A549 (cell line): ENCODE data around the gene ZNF212. TPM values are rescaled to one million over a fixed set of nuclear protein-coding genes. Genes with fewer than 3 reads are reported as not detected.

Experiments used
- ATAC-seq, 2 experiments: fragments of 200-7000 bp in 1 of 2; fragments of >200 bp in 1 of 2; cut with Nextera tagmentation in 1 of 2; cut with Tn5 transposase in 1 of 2; 3 replicates each; pipeline versions ENCODE4 v1.8.0 to v1.9.1; 2018 to 2020; ENCODE audit warnings: mild to moderate bottlenecking in 1 of 2, moderate library complexity in 1 of 2
- CTCF ChIA-PET: fragments of 300-600 bp; sonication (Branson Sonifier 250); formaldehyde crosslinking; extraction: SDS; loops from one replicate; lab custom pipeline; 2021; ENCODE audit warnings: antibody characterized with exemption, inconsistent platforms; lab: Yijun Ruan, JAX
- POLR2A ChIA-PET: fragments of 350-600 bp; formaldehyde crosslinking; extraction: SDS; loops from one replicate; lab custom pipeline; 2021; ENCODE audit warnings: antibody characterized with exemption, inconsistent platforms; lab: Yijun Ruan, JAX
- DNase-seq, 2 experiments: peaks; one replicate each; pipeline versions ENCODE4 v3.0.0 to v3.0.0-alpha.2; 2011 to 2016; ENCODE audit warnings: low read depth in 1 of 2, low spot score in 1 of 2
- FAIRE-seq: peaks from 2 replicates; lab custom pipeline; 2011; peaks lifted over from hg19 to GRCh38; lab: Jason Lieb, UNC
- H3K27ac ChIP-seq, 2 experiments: fragments of >200 bp; sonication (Bioruptor Twin); formaldehyde crosslinking; 3 replicates each; pipeline ENCODE4 v1.5.1; 2016 to 2017
- H3K4me1 ChIP-seq: fragments of >200 bp; sonication (Bioruptor Twin); formaldehyde crosslinking; 3 replicates; pipeline ENCODE4 v1.6.1; 2016
- H3K4me2 ChIP-seq: fragments of >200 bp; sonication (Bioruptor Twin); formaldehyde crosslinking; 3 replicates; pipeline ENCODE4 v1.6.1; 2016
- H3K4me3 ChIP-seq: fragments of >200 bp; sonication (Bioruptor Twin); formaldehyde crosslinking; 3 replicates; pipeline ENCODE4 v1.5.1; 2016
- H3K9me3 ChIP-seq: fragments of >200 bp; sonication (Bioruptor Twin); formaldehyde crosslinking; 3 replicates; pipeline ENCODE4 v1.6.1; 2016
- EHF ChIP-seq: fragments of 250-450 bp; sonication (Bioruptor Pico); IDR thresholded peaks from 2 replicates; pipeline ENCODE4 v1.5.0; 2020; ENCODE audit warnings: mild to moderate bottlenecking
- HDAC2 ChIP-seq: fragments of 200-600 bp; sonication (generic); IDR thresholded peaks from 2 replicates; pipeline ENCODE4 v1.6.1; 2016
- HEYL ChIP-seq: fragments of 250-450 bp; sonication (Bioruptor Pico); IDR thresholded peaks from 2 replicates; pipeline ENCODE4 v1.8.0; 2021; ENCODE audit warnings: mild to moderate bottlenecking, moderate library complexity
- HOXB13 ChIP-seq: fragments of 250-450 bp; sonication (Bioruptor Pico); IDR thresholded peaks from 2 replicates; pipeline ENCODE4 v1.5.0; 2020; ENCODE audit warnings: low read depth, mild to moderate bottlenecking, moderate library complexity
- HOXB5 ChIP-seq: fragments of 250-450 bp; sonication (Bioruptor Pico); IDR thresholded peaks from 2 replicates; pipeline ENCODE4 v1.5.0; 2020; ENCODE audit warnings: mild to moderate bottlenecking, moderate library complexity
- JUN ChIP-seq, 2 experiments: fragments of >200 bp; sonication (Bioruptor Twin); formaldehyde crosslinking; IDR thresholded peaks; 2 replicates in 1 of 2; 3 replicates in 1 of 2; pipeline ENCODE4 v1.6.1; 2016 to 2017
- KDM1A ChIP-seq: fragments of 200-600 bp; sonication (generic); IDR thresholded peaks from 2 replicates; pipeline ENCODE4 v1.6.1; 2016; ENCODE audit warnings: low read depth, mild to moderate bottlenecking
- KDM5A ChIP-seq: fragments of 200-600 bp; sonication (generic); IDR thresholded peaks from 2 replicates; pipeline ENCODE4 v1.6.1; 2016; ENCODE audit warnings: antibody characterized with exemption, mild to moderate bottlenecking
- MAFK ChIP-seq: fragments of 450-650 bp; IDR thresholded peaks from 2 replicates; pipeline ENCODE4 v1.6.1; 2014; ENCODE audit not compliant: partially characterized antibody
- MAZ ChIP-seq: fragments of 150-350 bp; IDR thresholded peaks from 2 replicates; pipeline ENCODE4 v1.6.1; 2014; ENCODE audit warnings: antibody characterized with exemption, low read depth, low read length, borderline replicate concordance
- NFE2L2 ChIP-seq: fragments of 150-350 bp; conservative IDR thresholded peaks from 2 replicates; pipeline ENCODE4 v1.6.1; 2014; ENCODE audit warnings: low read length
- NPAS2 ChIP-seq: fragments of 250-450 bp; sonication (Bioruptor Pico); IDR thresholded peaks from 2 replicates; pipeline ENCODE4 v1.8.0; 2022; ENCODE audit warnings: mild to moderate bottlenecking, moderate library complexity, borderline replicate concordance
- POLR2A ChIP-seq: IDR thresholded peaks from 2 replicates; pipeline ENCODE4 v1.6.1; 2012; ENCODE audit warnings: mild to moderate bottlenecking, low read length
- SREBF2 ChIP-seq: fragments of 450-650 bp; IDR thresholded peaks from 2 replicates; pipeline ENCODE4 v1.6.1; 2014; ENCODE audit warnings: mild to moderate bottlenecking, moderate library complexity
- TFCP2L1 ChIP-seq: fragments of 250-450 bp; sonication (Bioruptor Pico); IDR thresholded peaks from 2 replicates; pipeline ENCODE4 v1.5.0; 2021; ENCODE audit warnings: mild to moderate bottlenecking
- ZC3H11A ChIP-seq: fragments of 450-650 bp; IDR thresholded peaks from 2 replicates; pipeline ENCODE4 v1.6.1; 2014; ENCODE audit warnings: antibody characterized with exemption, mild to moderate bottlenecking
- WGBS: methylation state at CpG from one replicate; pipeline ENCODE4 v1.1.6; 2017; ENCODE audit errors: missing lambda C conversion rate; 5-methylcytosine and 5-hydroxymethylcytosine counted together
- polyA plus RNA-seq, 4 experiments: library from polyadenylated mRNA; depleted of rRNA in 3 of 4; stranded (reverse); fragments of >200 nt; fragmentation: RNase III in 1 of 4; extraction: RNeasy Plus Mini Kit Qiagen cat#74134 plus additional on column Dnase treatment in 1 of 4; gene quantifications; 2 replicates in 3 of 4; 3 replicates in 1 of 4; pipeline ENCODE4 v1.2.3, GENCODE V29; 2011 to 2017
- TF ChIP-seq, protein P1 (sequence below): IDR thresholded peaks from 2 replicates; pipeline ENCODE4 v1.6.1; 2012
- TF ChIP-seq, protein P2 (sequence below): fragments of 250-450 bp; sonication (Bioruptor Pico); IDR thresholded peaks from 2 replicates; pipeline ENCODE4 v1.5.0; 2020; ENCODE audit warnings: low read depth, mild to moderate bottlenecking, moderate library complexity

ZNF212 gene
- polyA plus RNA-seq, 2 of the 4 experiments (the other 2 are of a cell fraction), result 5.5 to 7.9 TPM

DNA sequence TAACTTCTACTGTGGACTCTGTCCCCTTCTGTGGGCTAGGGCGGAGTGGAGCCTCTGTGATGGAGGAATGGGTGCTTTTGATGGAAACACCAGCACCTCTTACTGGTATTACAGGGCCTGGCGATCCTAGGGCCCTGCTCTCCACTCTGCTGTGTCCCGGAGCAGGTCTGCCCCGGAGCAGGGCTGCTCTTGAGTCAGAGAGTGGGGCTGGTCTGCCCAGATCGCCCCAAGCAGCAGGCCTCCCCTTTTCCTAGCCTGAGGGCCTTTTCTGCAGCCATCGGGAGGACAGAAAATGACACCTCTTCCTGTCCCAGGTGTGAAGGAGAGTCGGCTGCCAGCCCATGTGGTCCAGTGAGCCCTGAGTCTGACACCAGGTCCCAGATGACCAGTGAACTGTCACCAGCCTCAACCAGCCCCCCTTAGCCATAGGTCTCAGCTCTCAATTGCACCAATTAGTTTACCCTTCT lies 42.7 kb upstream of the ZNF212 start:
- Histone ChIP-seq H3K4me2 (peak overlapping the region; percentile 95), H3K4me3 (peak overlapping the region; percentile 77), H3K4me1 (peaks cover 14% of the 10 kb centered on the region; the same call in 1 of the 3 replicates), H3K27ac (peak overlapping the region; percentile 93 to 94), H3K9me3 (no peaks in the 10 kb centered on the region)
- no peak for FAIRE-seq
- peak; percentile 18 to 36 for DNase-seq
- TF ChIP-seq SREBF2 (no peak), EHF (CRISPR knock-in tag) (no peak), HDAC2 (no peak), NFE2L2 (no peak), MAZ (no peak), TFCP2L1 (no peak)
- peak in 1 of 2 experiments; percentile 33; a peak in 3 of 6 replicates for ATAC-seq
- POLR2A ChIA-PET, result no interaction called here
- CTCF ChIA-PET, result interaction anchor here (0.8 to 4.0 kb wide), 7 partner anchors 11 to 80 kb away, joined by 3 to 21 read pairs (median 5); partner anchors contain the start of genes ZNF398, ZNF425 and ZNF783
- 4% methylated on average over 7 of the region's 7 CpGs for WGBS

DNA sequence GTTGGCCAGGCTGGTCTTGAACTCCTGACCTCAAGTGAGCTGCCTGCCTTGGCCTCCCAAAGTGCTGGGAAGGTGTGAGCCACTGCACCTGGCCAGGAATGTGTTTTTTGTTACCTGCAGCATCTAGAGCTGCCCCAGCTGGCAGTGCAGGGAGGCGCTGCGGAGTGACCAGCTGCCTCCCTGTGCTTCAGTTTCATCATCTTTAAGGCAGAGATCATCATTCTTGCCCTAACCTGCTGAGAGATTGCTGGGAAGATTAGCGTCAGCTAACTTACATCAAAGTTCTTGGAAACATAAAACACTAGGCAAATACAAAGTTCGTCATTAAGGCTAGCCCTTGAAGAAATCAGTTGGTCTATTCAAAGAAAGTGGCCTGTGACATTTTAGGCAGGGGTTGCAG lies 41.8 kb upstream of the ZNF212 start:
- ChIA-PET CTCF (interaction anchor here (0.6 to 4.0 kb wide), 7 partner anchors 10 to 79 kb away, joined by 3 to 21 read pairs (median 9); partner anchors contain the start of genes ZNF398, ZNF425 and ZNF783), POLR2A (no interaction called here)
- no peak for FAIRE-seq
- no peak for DNase-seq
- Histone ChIP-seq H3K4me1 (peaks cover 14% of the 10 kb centered on the region; the same call in 1 of the 3 replicates), H3K27ac (no peak overlapping the region), H3K9me3 (no peaks in the 10 kb centered on the region), H3K4me2 (0 out of 3 replicates have a peak overlapping the region, but pooled peaks have one; percentile 95), H3K4me3 (no peak overlapping the region)
- ATAC-seq, result no peak
- TF ChIP-seq KDM5A (no peak), HDAC2 (no peak), ZC3H11A (no peak), HEYL (no peak), HOXB13 (CRISPR knock-in tag) (no peak), JUN (IDR thresholded peaks at IDR 0.05) (no peak), MAFK (no peak), HOXB5 (no peak), NPAS2 (CRISPR knock-in tag) (no peak), KDM1A (no peak), POLR2A (no peak), SREBF2 (no peak)
- TF ChIP-seq, protein P1, sequence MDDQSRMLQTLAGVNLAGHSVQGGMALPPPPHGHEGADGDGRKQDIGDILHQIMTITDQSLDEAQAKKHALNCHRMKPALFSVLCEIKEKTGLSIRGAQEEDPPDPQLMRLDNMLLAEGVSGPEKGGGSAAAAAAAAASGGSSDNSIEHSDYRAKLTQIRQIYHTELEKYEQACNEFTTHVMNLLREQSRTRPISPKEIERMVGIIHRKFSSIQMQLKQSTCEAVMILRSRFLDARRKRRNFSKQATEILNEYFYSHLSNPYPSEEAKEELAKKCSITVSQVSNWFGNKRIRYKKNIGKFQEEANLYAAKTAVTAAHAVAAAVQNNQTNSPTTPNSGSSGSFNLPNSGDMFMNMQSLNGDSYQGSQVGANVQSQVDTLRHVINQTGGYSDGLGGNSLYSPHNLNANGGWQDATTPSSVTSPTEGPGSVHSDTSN, result no peak
- TF ChIP-seq, protein P2, sequence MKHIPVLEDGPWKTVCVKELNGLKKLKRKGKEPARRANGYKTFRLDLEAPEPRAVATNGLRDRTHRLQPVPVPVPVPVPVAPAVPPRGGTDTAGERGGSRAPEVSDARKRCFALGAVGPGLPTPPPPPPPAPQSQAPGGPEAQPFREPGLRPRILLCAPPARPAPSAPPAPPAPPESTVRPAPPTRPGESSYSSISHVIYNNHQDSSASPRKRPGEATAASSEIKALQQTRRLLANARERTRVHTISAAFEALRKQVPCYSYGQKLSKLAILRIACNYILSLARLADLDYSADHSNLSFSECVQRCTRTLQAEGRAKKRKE (CRISPR knock-in tag), result no peak
- 83% methylated on average over 4 of the region's 4 CpGs for WGBS

DNA sequence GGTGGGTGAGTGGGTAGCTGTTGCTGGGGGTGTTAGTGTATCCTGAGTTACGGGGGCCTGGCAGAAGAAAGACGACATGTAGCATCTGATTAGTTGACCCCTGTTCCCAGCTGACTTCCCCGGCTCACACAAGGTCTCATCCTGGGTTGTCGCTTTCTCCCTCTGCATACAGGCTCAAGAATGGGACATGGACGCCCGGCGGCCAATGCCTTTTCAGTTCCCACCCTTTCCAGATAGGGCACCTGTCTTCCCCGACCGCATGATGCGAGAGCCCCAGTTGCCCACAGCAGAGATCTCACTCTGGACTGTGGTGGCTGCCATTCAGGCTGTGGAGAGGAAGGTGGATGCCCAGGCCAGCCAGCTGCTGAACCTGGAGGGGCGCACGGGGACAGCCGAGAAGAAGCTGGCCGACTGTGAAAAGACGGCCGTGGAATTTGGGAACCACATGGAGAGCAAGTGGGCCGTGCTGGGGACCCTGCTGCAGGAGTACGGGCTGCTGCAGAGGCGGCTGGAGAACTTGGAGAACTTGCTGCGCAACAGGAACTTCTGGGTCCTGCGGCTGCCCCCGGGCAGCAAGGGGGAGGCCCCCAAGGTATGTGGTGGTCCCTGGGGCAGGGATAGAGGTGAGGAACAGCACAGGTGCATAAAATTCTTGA lies 41.2 kb upstream of the ZNF212 start:
- 86% methylated on average over 22 of the region's 22 CpGs for WGBS
- no peak overlapping the region for H3K27ac ChIP-seq
- H3K4me1 ChIP-seq, result peaks cover 14% of the 10 kb centered on the region; the same call in 1 of the 3 replicates
- H3K9me3 ChIP-seq, result no peaks in the 10 kb centered on the region
- DNase-seq (no peak), FAIRE-seq (no peak), ATAC-seq (no peak)
- ChIA-PET POLR2A (no interaction called here), CTCF (interaction anchor here (0.6 to 4.0 kb wide), 8 partner anchors 9 to 79 kb away, joined by 3 to 21 read pairs (median 6); partner anchors contain the start of genes ZNF398, ZNF425 and ZNF783)
- no peak overlapping the region for H3K4me2 ChIP-seq
- no peak overlapping the region for H3K4me3 ChIP-seq
- no peak for TF ChIP-seq ZC3H11A
